Activated T-helper 2 cell treated with anti-CD3 and anti-CD28 coated beads, Interferon-gamma antibody, Interleukin-2, Interleukin-4, amounts not matched to agents 10 μg/mL and 5 μg/mL and 100 μg/mL, durations not matched to agents 14 hours and 24 hours and 36 hours (primary cell): ENCODE results near the gene LNX2. TPM values are rescaled to one million over a fixed set of nuclear protein-coding genes. Genes with fewer than 3 reads are reported as not detected.

Source experiments
- DNase-seq: peaks from one replicate; pipeline ENCODE4 v3.0.0; 2021; ENCODE audit warnings: low spot score
- H3K27ac Mint-ChIP-seq: one replicate; pipeline ENCODE4 v1.8.0; 2021; ENCODE audit warnings: mixed read lengths
- H3K27me3 Mint-ChIP-seq: one replicate; pipeline ENCODE4 v1.8.0; 2021; ENCODE audit warnings: low read depth, mixed read lengths
- H3K36me3 Mint-ChIP-seq: one replicate; pipeline ENCODE4 v1.8.0; 2021; ENCODE audit warnings: low read depth, mixed read lengths
- H3K4me1 Mint-ChIP-seq: one replicate; pipeline ENCODE4 v1.8.0; 2021; ENCODE audit warnings: low read depth, mixed read lengths
- H3K4me3 Mint-ChIP-seq: one replicate; pipeline ENCODE4 v1.8.0; 2021; ENCODE audit warnings: low read depth, mild to moderate bottlenecking, moderate library complexity, mixed read lengths
- H3K9me3 Mint-ChIP-seq: one replicate; pipeline ENCODE4 v1.8.0; 2021; ENCODE audit warnings: mixed read lengths
- intact Hi-C: fragments of 100-400 bp; cut with micrococcal nuclease; formaldehyde crosslinking; loops from one replicate; pipeline ENCODE4 v1.15.1; 2023
- total RNA-seq: library from RNA; stranded (reverse); gene quantifications from 2 replicates; pipeline ENCODE4 v1.2.3, GENCODE V29; 2022

Gene LNX2
- total RNA-seq, 1 donor from 2014 or later = 5.2 TPM

- Mint-ChIP-seq H3K9me3 (no peaks in the 10 kb centered on the region), H3K4me3 (no peak overlapping the region), H3K4me1 (no peaks in the 10 kb centered on the region), H3K36me3 (no peaks in the 10 kb centered on the region), H3K27ac (no peak overlapping the region), H3K27me3 (peaks cover 12% of the 10 kb centered on the region)
- DNase-seq = peak; percentile 14
- intact Hi-C loops = loop anchor here (1.0 to 10.0 kb wide), 3 partner anchors 158 to 293 kb away; no protein-coding TSS in a partner anchor
Observed at GRCh38 chr13:27533155-27533643, 87.1 kb downstream of the LNX2 start.

GRCh38 chr13:27528908-27529307 lies 91.4 kb downstream of the LNX2 start:
- no peak for DNase-seq
- Mint-ChIP-seq H3K9me3 (no peaks in the 10 kb centered on the region), H3K27ac (no peak overlapping the region), H3K27me3 (peaks cover 17% of the 10 kb centered on the region), H3K4me1 (no peaks in the 10 kb centered on the region), H3K4me3 (no peak overlapping the region), H3K36me3 (no peaks in the 10 kb centered on the region)
- intact Hi-C loops = no loop called here

- peaks cover 3% of the 10 kb centered on the region for H3K4me1 Mint-ChIP-seq
- no peaks in the 10 kb centered on the region for H3K9me3 Mint-ChIP-seq
- DNase-seq = no peak
- peaks cover 15% of the 10 kb centered on the region for H3K27me3 Mint-ChIP-seq
- no peaks in the 10 kb centered on the region for H3K36me3 Mint-ChIP-seq
- intact Hi-C loops = no loop called here
- no peak overlapping the region for H3K27ac Mint-ChIP-seq
- H3K4me3 Mint-ChIP-seq = no peak overlapping the region
Observed at GRCh38 chr13:27526516-27526915, 93.8 kb downstream of the LNX2 start.

GRCh38 chr13:27524981-27525975 lies 95.1 kb downstream of the LNX2 start:
- Mint-ChIP-seq H3K4me3 (no peak overlapping the region), H3K36me3 (no peaks in the 10 kb centered on the region), H3K9me3 (no peaks in the 10 kb centered on the region), H3K27me3 (peaks cover 10% of the 10 kb centered on the region), H3K27ac (no peak overlapping the region), H3K4me1 (peaks cover 3% of the 10 kb centered on the region)
- intact Hi-C loops = no loop called here
- DNase-seq = no peak

GRCh38 chr13:27523346-27524073 lies 96.8 kb downstream of the LNX2 start:
- peaks cover 3% of the 10 kb centered on the region for H3K4me1 Mint-ChIP-seq
- no peaks in the 10 kb centered on the region for H3K9me3 Mint-ChIP-seq
- H3K4me3 Mint-ChIP-seq = no peak overlapping the region
- no peak overlapping the region for H3K27ac Mint-ChIP-seq
- H3K27me3 Mint-ChIP-seq = peaks cover 8% of the 10 kb centered on the region
- DNase-seq = no peak
- intact Hi-C loops = no loop called here
- no peaks in the 10 kb centered on the region for H3K36me3 Mint-ChIP-seq

GRCh38 chr13:27522847-27523246 lies 97.5 kb downstream of the LNX2 start:
- intact Hi-C loops = no loop called here
- Mint-ChIP-seq H3K4me3 (no peak overlapping the region), H3K4me1 (peaks cover 3% of the 10 kb centered on the region), H3K27me3 (peaks cover 13% of the 10 kb centered on the region), H3K27ac (no peak overlapping the region), H3K36me3 (no peaks in the 10 kb centered on the region), H3K9me3 (no peaks in the 10 kb centered on the region)
- no peak for DNase-seq

GRCh38 chr13:27516103-27516502 lies 104.2 kb downstream of the LNX2 start:
- Mint-ChIP-seq H3K27me3 (peaks cover 32% of the 10 kb centered on the region), H3K4me1 (no peaks in the 10 kb centered on the region), H3K9me3 (no peaks in the 10 kb centered on the region), H3K27ac (no peak overlapping the region), H3K36me3 (no peaks in the 10 kb centered on the region), H3K4me3 (no peak overlapping the region)
- intact Hi-C loops = no loop called here
- no peak for DNase-seq

- H3K36me3 Mint-ChIP-seq = no peaks in the 10 kb centered on the region
- DNase-seq = no peak
- H3K27me3 Mint-ChIP-seq = peaks cover 11% of the 10 kb centered on the region
- H3K4me3 Mint-ChIP-seq = no peak overlapping the region
- no peak overlapping the region for H3K27ac Mint-ChIP-seq
- H3K9me3 Mint-ChIP-seq = no peaks in the 10 kb centered on the region
- intact Hi-C loops = no loop called here
- no peaks in the 10 kb centered on the region for H3K4me1 Mint-ChIP-seq
Observed at GRCh38 chr13:27510082-27510481, 110.2 kb downstream of the LNX2 start.

- intact Hi-C loops = no loop called here
- H3K27ac Mint-ChIP-seq = no peak overlapping the region
- DNase-seq = no peak
- no peaks in the 10 kb centered on the region for H3K4me1 Mint-ChIP-seq
- H3K9me3 Mint-ChIP-seq = no peaks in the 10 kb centered on the region
- H3K4me3 Mint-ChIP-seq = no peak overlapping the region
- no peaks in the 10 kb centered on the region for H3K36me3 Mint-ChIP-seq
- peaks cover 13% of the 10 kb centered on the region for H3K27me3 Mint-ChIP-seq
Observed at GRCh38 chr13:27508802-27509201, 111.5 kb downstream of the LNX2 start.

GRCh38 chr13:27505792-27506191 lies 114.5 kb downstream of the LNX2 start:
- no peaks in the 10 kb centered on the region for H3K4me1 Mint-ChIP-seq
- intact Hi-C loops = no loop called here
- no peak for DNase-seq
- H3K9me3 Mint-ChIP-seq = no peaks in the 10 kb centered on the region
- no peak overlapping the region for H3K4me3 Mint-ChIP-seq
- H3K36me3 Mint-ChIP-seq = no peaks in the 10 kb centered on the region
- peaks cover 7% of the 10 kb centered on the region for H3K27me3 Mint-ChIP-seq
- no peak overlapping the region for H3K27ac Mint-ChIP-seq

GRCh38 chr13:27504868-27505194 lies 115.5 kb downstream of the LNX2 start:
- Mint-ChIP-seq H3K36me3 (no peaks in the 10 kb centered on the region), H3K27ac (no peak overlapping the region), H3K27me3 (peaks cover 7% of the 10 kb centered on the region), H3K4me1 (no peaks in the 10 kb centered on the region), H3K9me3 (no peaks in the 10 kb centered on the region), H3K4me3 (no peak overlapping the region)
- DNase-seq = no peak
- intact Hi-C loops = no loop called here

- Mint-ChIP-seq H3K36me3 (no peaks in the 10 kb centered on the region), H3K27ac (no peak overlapping the region), H3K4me3 (no peak overlapping the region), H3K9me3 (no peaks in the 10 kb centered on the region), H3K27me3 (peaks cover 7% of the 10 kb centered on the region), H3K4me1 (no peaks in the 10 kb centered on the region)
- DNase-seq = no peak
- intact Hi-C loops = no loop called here
Observed at GRCh38 chr13:27504128-27504867, 116.0 kb downstream of the LNX2 start.
